Measurements from ENCODE around the gene SFXN1. TPM values are rescaled to one million over a fixed set of nuclear protein-coding genes. Genes with fewer than 3 reads are reported as not detected.

The SFXN1 gene
- total RNA-seq, 2 experiments from 2014 or later = 476 to 491 TPM

DNA sequence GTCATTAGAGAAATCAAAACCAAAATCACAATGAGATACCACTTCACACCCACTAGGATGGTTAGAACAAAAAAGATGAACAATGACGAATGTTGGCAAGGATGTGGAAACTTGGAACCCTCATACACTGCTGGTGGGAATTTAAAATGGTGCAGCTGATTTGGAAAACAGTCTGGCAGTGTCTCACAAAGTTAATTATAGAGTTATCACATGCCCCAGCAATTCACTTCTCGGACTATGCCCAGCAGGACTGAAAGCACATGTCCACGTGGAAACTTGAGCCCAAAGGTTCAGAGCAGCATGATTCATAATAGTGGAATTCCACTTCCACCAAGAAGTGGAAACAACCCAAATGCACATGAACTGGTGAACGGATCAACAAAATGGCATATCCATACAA, 94.5 kb downstream of the SFXN1 start:
- no peak for ATAC-seq
- no peak overlapping the region for H3K27ac Mint-ChIP-seq
- no peaks in the 10 kb centered on the region for H3K36me3 Mint-ChIP-seq (ENCODE audit: low read depth)
- H3K27me3 Mint-ChIP-seq = peaks cover 15% of the 10 kb centered on the region
- intact Hi-C loops (cut with micrococcal nuclease) = no loop called here
- peaks cover 5% of the 10 kb centered on the region for H3K4me1 Mint-ChIP-seq (ENCODE audit: low read depth)
- DNase-seq = no peak
- no peaks in the 10 kb centered on the region for H3K9me3 Mint-ChIP-seq
- ChIA-PET CTCF (interaction anchor here (4.3 kb wide), 1 partner anchor 39 kb away, joined by 22 read pairs; no protein-coding TSS in a partner anchor), POLR2A (interaction anchor here (1.1 kb wide), 1 partner anchor 8 kb away, joined by 3 read pairs; no protein-coding TSS in a partner anchor)
- H3K4me3 Mint-ChIP-seq = no peak overlapping the region
- TF ChIP-seq, protein P1, sequence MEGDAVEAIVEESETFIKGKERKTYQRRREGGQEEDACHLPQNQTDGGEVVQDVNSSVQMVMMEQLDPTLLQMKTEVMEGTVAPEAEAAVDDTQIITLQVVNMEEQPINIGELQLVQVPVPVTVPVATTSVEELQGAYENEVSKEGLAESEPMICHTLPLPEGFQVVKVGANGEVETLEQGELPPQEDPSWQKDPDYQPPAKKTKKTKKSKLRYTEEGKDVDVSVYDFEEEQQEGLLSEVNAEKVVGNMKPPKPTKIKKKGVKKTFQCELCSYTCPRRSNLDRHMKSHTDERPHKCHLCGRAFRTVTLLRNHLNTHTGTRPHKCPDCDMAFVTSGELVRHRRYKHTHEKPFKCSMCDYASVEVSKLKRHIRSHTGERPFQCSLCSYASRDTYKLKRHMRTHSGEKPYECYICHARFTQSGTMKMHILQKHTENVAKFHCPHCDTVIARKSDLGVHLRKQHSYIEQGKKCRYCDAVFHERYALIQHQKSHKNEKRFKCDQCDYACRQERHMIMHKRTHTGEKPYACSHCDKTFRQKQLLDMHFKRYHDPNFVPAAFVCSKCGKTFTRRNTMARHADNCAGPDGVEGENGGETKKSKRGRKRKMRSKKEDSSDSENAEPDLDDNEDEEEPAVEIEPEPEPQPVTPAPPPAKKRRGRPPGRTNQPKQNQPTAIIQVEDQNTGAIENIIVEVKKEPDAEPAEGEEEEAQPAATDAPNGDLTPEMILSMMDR (IDR thresholded peaks at IDR 0.05) = no peak

DNA sequence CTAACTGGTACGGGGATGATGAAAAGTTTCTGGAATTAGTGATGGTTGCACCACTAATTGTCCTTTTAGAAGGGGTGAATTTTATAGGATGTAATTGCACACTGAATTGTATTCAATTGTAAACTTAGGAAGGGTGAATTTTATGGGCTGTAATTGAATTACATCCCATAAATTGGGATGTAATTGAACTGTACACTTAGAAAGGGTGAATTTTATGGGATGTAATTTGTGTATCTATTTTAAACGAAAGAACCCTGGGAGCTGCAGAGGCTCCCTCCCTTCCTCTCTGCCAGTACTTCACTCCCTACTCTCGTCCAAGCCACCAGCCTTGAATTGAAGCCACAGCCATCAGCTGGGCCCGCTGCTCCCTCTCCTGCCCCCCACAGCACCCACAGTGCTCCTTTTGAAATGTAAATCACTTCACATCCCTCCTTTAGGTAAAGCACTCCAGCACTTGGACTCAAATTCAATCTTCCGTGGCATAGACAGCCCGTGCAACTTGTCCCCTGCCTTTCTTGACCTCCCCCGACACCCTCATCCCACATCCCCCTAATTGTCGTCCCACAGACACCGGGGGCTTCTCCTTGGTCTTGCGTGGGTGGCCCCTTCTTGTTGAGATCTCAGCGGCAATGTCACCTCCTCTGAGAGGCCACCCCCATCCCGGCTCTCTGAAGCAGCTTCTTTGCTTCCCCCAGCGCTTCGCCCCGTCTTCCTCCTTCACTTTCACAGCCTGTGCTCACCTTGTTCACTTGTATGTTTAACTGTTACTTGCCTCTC, 95.3 kb downstream of the SFXN1 start:
- Mint-ChIP-seq H3K9me3 (no peaks in the 10 kb centered on the region), H3K4me1 (ENCODE audit: low read depth) (peaks cover 3% of the 10 kb centered on the region), H3K27ac (no peak overlapping the region), H3K27me3 (peaks cover 15% of the 10 kb centered on the region), H3K36me3 (ENCODE audit: low read depth) (no peaks in the 10 kb centered on the region), H3K4me3 (no peak overlapping the region)
- DNase-seq = no peak
- no peak for ATAC-seq
- ChIA-PET CTCF (no interaction called here), POLR2A (interaction anchor here (1.1 kb wide), 1 partner anchor 9 kb away, joined by 3 read pairs; no protein-coding TSS in a partner anchor)
- TF ChIP-seq, protein P1 (IDR thresholded peaks at IDR 0.05) = no peak
- intact Hi-C loops (cut with micrococcal nuclease) = no loop called here

DNA sequence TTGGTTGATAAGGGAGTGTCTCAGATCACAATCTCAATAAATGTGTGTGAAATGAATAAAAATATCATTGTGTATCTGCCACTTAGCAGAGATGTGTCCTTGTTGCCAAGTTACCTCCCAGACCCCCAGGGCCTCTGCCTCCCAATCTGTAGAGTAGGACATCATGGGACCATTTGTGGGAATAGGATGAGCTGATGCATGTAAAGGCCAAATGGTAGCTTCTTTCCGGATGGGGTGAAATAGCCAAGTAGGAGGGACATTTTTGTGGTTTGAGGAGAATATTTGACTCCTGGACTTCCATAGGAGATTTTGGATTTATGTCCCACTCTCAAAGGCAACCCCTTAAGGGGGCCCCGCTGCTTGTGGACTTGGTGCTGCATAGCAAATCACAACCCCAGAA, 96.9 kb downstream of the SFXN1 start:
- intact Hi-C loops (cut with micrococcal nuclease) = no loop called here
- POLR2A ChIA-PET = interaction anchor here (0.6 kb wide), 1 partner anchor 1947 kb away, joined by 3 read pairs; no protein-coding TSS in a partner anchor
- no peaks in the 10 kb centered on the region for H3K36me3 Mint-ChIP-seq (ENCODE audit: low read depth)
- H3K27me3 Mint-ChIP-seq = peaks cover 15% of the 10 kb centered on the region
- H3K4me3 Mint-ChIP-seq = no peak overlapping the region
- CTCF ChIA-PET = interaction anchor here (0.7 to 2.1 kb wide), 2 partner anchors 41 to 143 kb away, joined by 4 to 10 read pairs; no protein-coding TSS in a partner anchor
- ATAC-seq (no peak), DNase-seq (no peak)
- H3K4me1 Mint-ChIP-seq (ENCODE audit: low read depth) = peaks cover 8% of the 10 kb centered on the region
- no peaks in the 10 kb centered on the region for H3K9me3 Mint-ChIP-seq
- TF ChIP-seq, protein P1 (IDR thresholded peaks at IDR 0.05) = no peak
- no peak overlapping the region for H3K27ac Mint-ChIP-seq

DNA sequence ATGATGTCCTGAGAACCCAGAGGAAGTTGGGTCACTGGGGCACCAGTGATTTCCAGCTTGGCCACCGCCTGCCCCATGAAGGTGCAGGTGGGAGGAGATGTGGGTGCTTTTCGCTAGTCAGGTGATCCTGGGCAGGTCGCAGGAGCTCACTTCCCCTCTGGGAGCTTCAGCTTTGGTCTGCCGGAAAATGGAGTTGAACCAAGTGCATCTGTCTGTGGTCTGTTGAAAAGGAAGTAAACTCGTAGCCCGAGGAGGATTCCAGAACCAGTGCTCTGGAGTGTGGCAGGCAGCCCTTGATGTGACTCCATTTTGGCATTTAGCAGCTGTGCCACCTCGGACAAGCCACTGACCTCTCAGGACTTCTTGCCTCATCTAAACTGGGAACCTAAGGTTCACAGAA, 97.7 kb downstream of the SFXN1 start:
- no peak for DNase-seq
- intact Hi-C loops (cut with micrococcal nuclease) = no loop called here
- Mint-ChIP-seq H3K4me1 (ENCODE audit: low read depth) (peaks cover 8% of the 10 kb centered on the region), H3K9me3 (no peaks in the 10 kb centered on the region), H3K4me3 (no peak overlapping the region), H3K36me3 (ENCODE audit: low read depth) (no peaks in the 10 kb centered on the region), H3K27me3 (peaks cover 15% of the 10 kb centered on the region), H3K27ac (no peak overlapping the region)
- ChIA-PET CTCF (interaction anchor here (0.9 to 2.1 kb wide), 3 partner anchors 10 to 46 kb away, joined by 3 to 10 read pairs (median 3); no protein-coding TSS in a partner anchor), POLR2A (no interaction called here)
- ATAC-seq = no peak
- TF ChIP-seq, protein P1 (IDR thresholded peaks at IDR 0.05) = no peak

DNA sequence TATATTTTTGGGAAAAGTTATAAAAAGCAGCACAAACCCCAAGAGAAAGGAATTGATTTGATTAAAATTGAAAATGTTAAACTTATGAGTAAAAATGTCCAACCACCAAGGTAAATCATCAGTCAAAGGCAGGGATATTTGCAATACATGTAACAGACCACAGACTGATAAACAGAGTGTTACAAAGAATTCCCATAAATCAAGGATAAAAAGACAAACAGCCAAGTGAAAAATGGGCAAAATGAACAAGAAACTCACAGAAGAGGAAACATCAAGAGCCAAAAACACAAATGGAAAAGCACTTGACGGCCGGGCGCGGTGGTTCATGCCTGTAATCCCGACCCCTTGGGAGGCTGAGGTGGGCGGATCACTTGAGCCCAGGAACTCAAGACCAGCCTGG, 98.2 kb downstream of the SFXN1 start:
- CTCF ChIA-PET = interaction anchor here (0.9 to 2.1 kb wide), 3 partner anchors 11 to 47 kb away, joined by 3 to 10 read pairs (median 3); no protein-coding TSS in a partner anchor

More for the DNA sequence above, 98.2 kb downstream of the SFXN1 start:
- no peak overlapping the region for H3K27ac Mint-ChIP-seq
- peaks cover 15% of the 10 kb centered on the region for H3K27me3 Mint-ChIP-seq
- no peaks in the 10 kb centered on the region for H3K36me3 Mint-ChIP-seq (ENCODE audit: low read depth)
- intact Hi-C loops (cut with micrococcal nuclease) = no loop called here
- H3K4me3 Mint-ChIP-seq = no peak overlapping the region
- ATAC-seq (no peak), DNase-seq (no peak)
- TF ChIP-seq, protein P1 (IDR thresholded peaks at IDR 0.05) = no peak
- POLR2A ChIA-PET = no interaction called here
- peaks cover 10% of the 10 kb centered on the region for H3K4me1 Mint-ChIP-seq (ENCODE audit: low read depth)
- H3K9me3 Mint-ChIP-seq = no peaks in the 10 kb centered on the region

All from activated CD8-positive, alpha-beta T cell treated with anti-CD3 and anti-CD28 coated beads for 36 hours (primary cell).